WTC11 (cell line): ENCODE data around the gene SLC25A19. TPM values are rescaled to one million over a fixed set of nuclear protein-coding genes. Genes with fewer than 3 reads are reported as not detected.

Source experiments
- ATAC-seq: fragments of 200-7000 bp; cut with Tn5 transposase; 2 replicates; pipeline ENCODE4 v1.10.0; 2021; ENCODE audit warnings: mild to moderate bottlenecking, moderate library complexity
- CTCF ChIA-PET: fragments of 300-600 bp; sonication (Branson Sonifier 250); formaldehyde crosslinking; loops from one replicate; lab custom pipeline; 2021; ENCODE audit warnings: antibody characterized with exemption; lab: Charles Lee
- POLR2A ChIA-PET: fragments of 350-600 bp; sonication (Branson Sonifier 250); formaldehyde crosslinking; loops from one replicate; lab custom pipeline; 2021; ENCODE audit warnings: antibody characterized with exemption; lab: Charles Lee
- DNase-seq: peaks from one replicate; pipeline ENCODE4 v3.0.0; 2021; ENCODE audit warnings: low spot score
- H3K27ac Mint-ChIP-seq: 2 replicates; pipeline ENCODE4 v1.8.0; 2021; ENCODE audit warnings: mixed read lengths
- H3K27me3 Mint-ChIP-seq: 2 replicates; pipeline ENCODE4 v1.8.0; 2021; ENCODE audit warnings: low read depth, mild to moderate bottlenecking, moderate library complexity, mixed read lengths
- H3K36me3 Mint-ChIP-seq: 2 replicates; pipeline ENCODE4 v1.8.0; 2021; ENCODE audit warnings: mixed read lengths
- H3K4me1 Mint-ChIP-seq: 2 replicates; pipeline ENCODE4 v1.8.0; 2022; ENCODE audit warnings: mixed read lengths
- H3K4me3 Mint-ChIP-seq: 2 replicates; pipeline ENCODE4 v1.8.0; 2021; ENCODE audit warnings: mild to moderate bottlenecking, moderate library complexity, mixed read lengths
- H3K9me3 Mint-ChIP-seq: 2 replicates; pipeline ENCODE4 v1.8.0; 2021; ENCODE audit warnings: mixed read lengths
- CREM ChIP-seq: sonication (generic); formaldehyde crosslinking; IDR thresholded peaks from 2 replicates; pipeline ENCODE4 v1.8.1; 2022; ENCODE audit warnings: mild to moderate bottlenecking, missing genetic modification reagents, moderate library complexity
- ESRRA ChIP-seq: sonication (generic); formaldehyde crosslinking; IDR thresholded peaks from 2 replicates; pipeline ENCODE4 v1.8.1; 2022; ENCODE audit warnings: mild to moderate bottlenecking, missing genetic modification reagents, borderline replicate concordance
- FOXK1 ChIP-seq: sonication (generic); formaldehyde crosslinking; IDR thresholded peaks from 2 replicates; pipeline ENCODE4 v1.8.0; 2022; ENCODE audit warnings: mild to moderate bottlenecking, moderate library complexity, missing genetic modification reagents
- FOXP1 ChIP-seq: sonication (generic); formaldehyde crosslinking; IDR thresholded peaks from 2 replicates; pipeline ENCODE4 v1.8.0; 2022; ENCODE audit warnings: missing genetic modification reagents, mild to moderate bottlenecking, moderate library complexity, borderline replicate concordance
- FOXP4 ChIP-seq: sonication (generic); formaldehyde crosslinking; IDR thresholded peaks from 2 replicates; pipeline ENCODE4 v1.8.0; 2022; ENCODE audit warnings: mild to moderate bottlenecking, missing genetic modification reagents
- IRF1 ChIP-seq: sonication (generic); formaldehyde crosslinking; IDR thresholded peaks from 2 replicates; pipeline ENCODE4 v1.8.0; 2023; ENCODE audit warnings: missing genetic modification reagents
- MXD4 ChIP-seq: fragments of 250-450 bp; sonication (Bioruptor Pico); IDR thresholded peaks from 2 replicates; pipeline ENCODE4 v1.8.0; 2021; ENCODE audit warnings: mild to moderate bottlenecking, moderate library complexity, borderline replicate concordance
- MYBL2 ChIP-seq: sonication (generic); formaldehyde crosslinking; IDR thresholded peaks from 2 replicates; pipeline ENCODE4 v1.8.1; 2023; ENCODE audit warnings: mild to moderate bottlenecking, moderate library complexity, missing genetic modification reagents
- NR2C2 ChIP-seq: sonication (generic); formaldehyde crosslinking; IDR thresholded peaks from 2 replicates; pipeline ENCODE4 v1.8.0; 2022; ENCODE audit warnings: mild to moderate bottlenecking, missing genetic modification reagents
- SP1 ChIP-seq: sonication (generic); formaldehyde crosslinking; conservative IDR thresholded peaks from 2 replicates; pipeline ENCODE4 v1.8.1; 2022; ENCODE audit warnings: missing genetic modification reagents
- TEAD1 ChIP-seq: sonication (generic); formaldehyde crosslinking; IDR thresholded peaks from 2 replicates; pipeline ENCODE4 v1.8.0; 2022; ENCODE audit warnings: mild to moderate bottlenecking, missing genetic modification reagents
- ZNF281 ChIP-seq: sonication (generic); formaldehyde crosslinking; IDR thresholded peaks from 2 replicates; pipeline ENCODE4 v1.8.0; 2023; ENCODE audit warnings: mild to moderate bottlenecking, missing genetic modification reagents
- ZNF416 ChIP-seq: fragments of 250-450 bp; sonication (Bioruptor Pico); IDR thresholded peaks from 2 replicates; pipeline ENCODE4 v1.9.0; 2021; ENCODE audit warnings: mild to moderate bottlenecking, inconsistent platforms
- ZNF425 ChIP-seq: fragments of 250-450 bp; sonication (Bioruptor Pico); conservative IDR thresholded peaks from 2 replicates; pipeline ENCODE4 v1.9.0; 2021; ENCODE audit warnings: mild to moderate bottlenecking
- ZNF512 ChIP-seq: sonication (generic); formaldehyde crosslinking; IDR thresholded peaks from 2 replicates; pipeline ENCODE4 v1.8.1; 2022; ENCODE audit warnings: missing genetic modification reagents, borderline replicate concordance
- ZSCAN18 ChIP-seq: fragments of 250-450 bp; sonication (Bioruptor Pico); IDR thresholded peaks from 2 replicates; pipeline ENCODE4 v2.1.2; 2022; ENCODE audit warnings: mild to moderate bottlenecking, moderate library complexity
- total RNA-seq: library from RNA; stranded (reverse); gene quantifications from 3 replicates; pipeline ENCODE4 v1.2.3, GENCODE V29; 2021
- TF ChIP-seq, protein P1 (sequence below): sonication (generic); formaldehyde crosslinking; IDR thresholded peaks from 2 replicates; pipeline ENCODE4 v1.8.1; 2022; ENCODE audit warnings: mild to moderate bottlenecking, moderate library complexity, missing genetic modification reagents
- TF ChIP-seq, protein P2 (sequence below): sonication (generic); formaldehyde crosslinking; IDR thresholded peaks from 2 replicates; pipeline ENCODE4 v1.8.1; 2023; ENCODE audit warnings: mild to moderate bottlenecking, missing genetic modification reagents, borderline replicate concordance

SLC25A19 gene
- total RNA-seq, 1 experiment from 2014 or later: 27.7 TPM

- TF ChIP-seq FOXP4 (CRISPR knock-in tag): no peak
- 0 out of 2 replicates have a peak, but pooled peaks have one; percentile 9 for TF ChIP-seq TEAD1 (CRISPR knock-in tag)
- TF ChIP-seq ESRRA: no peak
- TF ChIP-seq, protein P1, sequence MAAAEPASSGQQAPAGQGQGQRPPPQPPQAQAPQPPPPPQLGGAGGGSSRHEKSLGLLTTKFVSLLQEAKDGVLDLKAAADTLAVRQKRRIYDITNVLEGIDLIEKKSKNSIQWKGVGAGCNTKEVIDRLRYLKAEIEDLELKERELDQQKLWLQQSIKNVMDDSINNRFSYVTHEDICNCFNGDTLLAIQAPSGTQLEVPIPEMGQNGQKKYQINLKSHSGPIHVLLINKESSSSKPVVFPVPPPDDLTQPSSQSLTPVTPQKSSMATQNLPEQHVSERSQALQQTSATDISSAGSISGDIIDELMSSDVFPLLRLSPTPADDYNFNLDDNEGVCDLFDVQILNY (CRISPR knock-in tag): peak; percentile 84; the same call in 1 of the 2 replicates
- no peak for TF ChIP-seq ZNF416
- TF ChIP-seq MYBL2: peak; percentile 72; the same call in 1 of the 2 replicates
- peak; percentile 82 for TF ChIP-seq FOXK1 (CRISPR knock-in tag)
- TF ChIP-seq FOXP1 (CRISPR knock-in tag): peak; percentile 90; the same call in 1 of the 2 replicates
- TF ChIP-seq ZNF281 (CRISPR knock-in tag): no peak
Measured at GRCh38 chr17:75289115-75289831, at the start of gene SLC25A19 (continued).

DNA sequence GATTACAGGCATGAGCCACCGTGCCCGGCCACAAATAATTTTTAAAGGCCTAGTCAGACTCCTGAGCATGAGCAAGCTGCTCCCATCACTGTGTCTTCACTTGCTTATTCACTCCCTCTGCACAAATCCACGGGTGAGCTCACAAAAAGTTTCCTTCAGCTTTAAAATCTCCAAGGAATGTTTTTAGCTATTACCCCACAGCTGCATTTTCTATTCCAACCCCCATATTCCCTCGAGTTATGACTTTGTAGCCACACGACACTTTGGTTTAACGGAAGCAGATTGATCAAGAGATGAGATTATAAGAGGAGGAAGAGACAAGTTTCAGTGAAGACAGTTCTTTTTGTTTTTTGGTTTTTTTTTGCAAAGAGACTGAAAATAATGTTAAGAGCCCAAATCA lies 49.1 kb upstream of the SLC25A19 start:
- H3K27me3 Mint-ChIP-seq: no peaks in the 10 kb centered on the region
- peak overlapping the region; percentile 92 for H3K27ac Mint-ChIP-seq
- peaks cover 2% of the 10 kb centered on the region; the same call in 1 of the 2 replicates for H3K36me3 Mint-ChIP-seq
- H3K9me3 Mint-ChIP-seq: no peaks in the 10 kb centered on the region
- H3K4me1 Mint-ChIP-seq: peaks cover 47% of the 10 kb centered on the region
- H3K4me3 Mint-ChIP-seq: no peak overlapping the region
- no peak for DNase-seq
- ChIA-PET CTCF (interaction anchor here (1.1 kb wide), 1 partner anchor 68 kb away, joined by 3 read pairs; the partner anchor contains the start of gene MIF4GD), POLR2A (no interaction called here)
- ATAC-seq: no peak
- TF ChIP-seq ZNF425: no peak
- no peak for TF ChIP-seq IRF1 (CRISPR knock-in tag)
- no peak for TF ChIP-seq SP1 (CRISPR knock-in tag)
- no peak for TF ChIP-seq CREM (CRISPR knock-in tag)
- TF ChIP-seq MXD4 (CRISPR knock-in tag): no peak
- no peak for TF ChIP-seq ZSCAN18 (CRISPR knock-in tag)
- TF ChIP-seq, protein P2, sequence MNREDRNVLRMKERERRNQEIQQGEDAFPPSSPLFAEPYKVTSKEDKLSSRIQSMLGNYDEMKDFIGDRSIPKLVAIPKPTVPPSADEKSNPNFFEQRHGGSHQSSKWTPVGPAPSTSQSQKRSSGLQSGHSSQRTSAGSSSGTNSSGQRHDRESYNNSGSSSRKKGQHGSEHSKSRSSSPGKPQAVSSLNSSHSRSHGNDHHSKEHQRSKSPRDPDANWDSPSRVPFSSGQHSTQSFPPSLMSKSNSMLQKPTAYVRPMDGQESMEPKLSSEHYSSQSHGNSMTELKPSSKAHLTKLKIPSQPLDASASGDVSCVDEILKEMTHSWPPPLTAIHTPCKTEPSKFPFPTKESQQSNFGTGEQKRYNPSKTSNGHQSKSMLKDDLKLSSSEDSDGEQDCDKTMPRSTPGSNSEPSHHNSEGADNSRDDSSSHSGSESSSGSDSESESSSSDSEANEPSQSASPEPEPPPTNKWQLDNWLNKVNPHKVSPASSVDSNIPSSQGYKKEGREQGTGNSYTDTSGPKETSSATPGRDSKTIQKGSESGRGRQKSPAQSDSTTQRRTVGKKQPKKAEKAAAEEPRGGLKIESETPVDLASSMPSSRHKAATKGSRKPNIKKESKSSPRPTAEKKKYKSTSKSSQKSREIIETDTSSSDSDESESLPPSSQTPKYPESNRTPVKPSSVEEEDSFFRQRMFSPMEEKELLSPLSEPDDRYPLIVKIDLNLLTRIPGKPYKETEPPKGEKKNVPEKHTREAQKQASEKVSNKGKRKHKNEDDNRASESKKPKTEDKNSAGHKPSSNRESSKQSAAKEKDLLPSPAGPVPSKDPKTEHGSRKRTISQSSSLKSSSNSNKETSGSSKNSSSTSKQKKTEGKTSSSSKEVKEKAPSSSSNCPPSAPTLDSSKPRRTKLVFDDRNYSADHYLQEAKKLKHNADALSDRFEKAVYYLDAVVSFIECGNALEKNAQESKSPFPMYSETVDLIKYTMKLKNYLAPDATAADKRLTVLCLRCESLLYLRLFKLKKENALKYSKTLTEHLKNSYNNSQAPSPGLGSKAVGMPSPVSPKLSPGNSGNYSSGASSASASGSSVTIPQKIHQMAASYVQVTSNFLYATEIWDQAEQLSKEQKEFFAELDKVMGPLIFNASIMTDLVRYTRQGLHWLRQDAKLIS (CRISPR knock-in tag): no peak
- no peak for TF ChIP-seq ZNF512 (CRISPR knock-in tag)
- TF ChIP-seq FOXK1 (CRISPR knock-in tag): no peak
- no peak for TF ChIP-seq NR2C2
